NCI-H2196 (cell line): ENCODE data around the gene ART1.
A peak's percentile ranks its signal among the peaks of the same experiment; 100 is the strongest.
"Not testable (repeated sequence)": the region's sequence is repeated elsewhere in the genome, so short reads cannot be mapped to it uniquely, and the experiment has no call there.

Experiments used
- DNase-seq: peaks from one replicate; lab custom pipeline; 2025; ENCODE audit not compliant: unreplicated experiment; lab: John Stamatoyannopoulos, UW

The ART1 gene

GRCh38 chr11:3644817-3645235 lies at the start of gene ART1:
Gene ART1, plus strand, starts transcription at chr11:3645128. Its CDS starts 14,086 bp downstream, at chr11:3659214.
- no peak for DNase-seq

DNA sequence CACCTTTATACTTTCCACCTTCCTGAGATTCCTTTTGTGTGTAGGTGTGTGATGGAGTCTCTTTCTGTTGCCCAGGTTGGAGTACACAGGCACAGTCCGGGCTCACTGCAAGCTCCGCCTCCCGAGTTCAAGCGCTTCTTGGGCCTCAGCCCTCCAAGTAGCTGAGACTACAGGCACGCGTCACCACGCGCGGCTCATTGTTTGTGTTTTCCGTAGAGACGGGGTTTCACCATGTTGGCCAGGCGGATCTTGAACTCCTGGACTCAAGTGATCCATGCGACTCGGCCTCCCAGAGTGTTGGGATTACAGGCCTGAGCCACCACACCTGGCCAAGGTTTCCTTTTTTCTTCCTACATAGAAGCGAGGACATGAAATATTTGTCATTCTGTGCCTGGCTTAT lies 47.2 kb upstream of the ART1 start:
- not testable (repeated sequence) for DNase-seq

DNA sequence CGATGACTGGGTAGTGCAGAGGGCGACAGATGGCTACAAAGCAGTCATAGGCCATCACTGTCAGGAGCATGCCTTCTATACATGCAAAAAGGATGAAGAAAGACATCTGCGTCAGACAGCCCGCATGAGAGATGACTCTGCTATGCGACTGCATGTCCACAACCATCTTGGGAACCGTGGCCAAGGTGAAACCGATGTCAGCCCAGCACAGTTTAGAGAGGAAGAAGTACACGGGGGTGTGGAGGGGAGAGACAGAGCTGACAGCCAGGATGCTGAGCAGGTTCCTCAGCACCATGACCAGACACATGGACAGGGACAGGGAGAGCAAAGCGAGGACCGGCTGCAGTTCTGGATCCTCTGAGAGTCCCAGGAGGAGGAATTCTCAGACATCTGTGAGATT lies 44.7 kb upstream of the ART1 start:
- DNase-seq: not testable (repeated sequence)

- no peak for DNase-seq
Observed at GRCh38 chr11:3604167-3604566, 40.8 kb upstream of the ART1 start.

DNA sequence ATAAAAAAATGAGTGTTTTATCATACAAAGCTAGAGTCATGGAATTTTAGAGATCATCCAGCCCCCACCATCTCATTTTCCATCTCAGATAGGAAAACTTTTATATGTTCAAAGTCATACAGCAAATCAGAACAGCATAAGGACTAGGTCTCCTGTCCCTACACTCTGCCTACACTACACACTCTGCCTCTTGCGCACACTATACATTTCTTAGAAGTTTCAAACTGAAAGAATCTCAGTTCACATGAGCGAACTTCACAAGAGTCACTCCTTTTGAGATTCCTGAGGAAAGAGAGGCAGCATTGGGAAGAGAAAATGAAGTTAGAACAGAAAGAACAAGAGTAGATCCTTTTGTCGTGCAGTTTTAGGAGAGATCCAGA lies 39.7 kb upstream of the ART1 start:
- no peak for DNase-seq

DNA sequence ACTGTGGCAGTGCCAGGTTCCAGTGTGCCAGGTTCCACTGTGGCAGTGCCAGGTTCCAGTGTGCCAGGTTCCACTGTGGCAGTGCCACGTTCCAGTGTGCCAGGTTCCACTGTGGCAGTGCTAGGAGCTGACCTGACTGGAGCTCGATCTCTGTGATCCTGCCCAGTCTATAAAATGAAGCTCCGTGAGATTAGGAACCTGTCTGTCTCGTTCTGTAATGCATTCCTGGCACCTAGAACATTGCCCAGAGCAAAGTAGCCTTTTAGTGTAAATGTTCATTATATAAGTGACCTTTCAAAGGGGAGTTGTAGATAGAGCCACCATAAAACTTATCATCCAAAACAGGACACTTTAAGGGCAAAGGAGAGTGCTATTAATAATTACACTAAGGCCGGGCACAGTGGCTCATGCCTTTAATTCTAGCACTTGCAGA lies 39.1 kb upstream of the ART1 start:
- no peak for DNase-seq

- DNase-seq: peak; percentile 55
Observed at GRCh38 chr11:3609416-3610265, 35.3 kb upstream of the ART1 start.

DNA sequence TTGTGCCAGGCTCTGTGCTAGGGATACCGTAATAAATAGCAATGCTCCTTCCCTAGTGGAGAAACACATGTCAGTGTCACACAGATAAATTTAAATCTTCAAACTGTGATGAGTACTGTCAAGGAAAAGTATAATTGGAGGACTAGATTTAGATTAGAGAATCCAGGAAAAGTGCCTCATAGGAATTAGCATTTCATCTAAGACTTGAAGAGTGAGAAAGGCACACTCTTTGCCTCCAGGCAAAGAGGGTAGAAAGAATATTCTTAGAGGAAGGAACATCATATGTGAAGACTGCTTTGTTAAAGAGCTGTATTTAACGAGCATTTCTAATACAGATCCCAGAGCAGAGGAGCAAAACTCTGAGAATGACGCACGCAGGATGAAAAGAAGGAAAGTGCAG lies 34.1 kb upstream of the ART1 start:
- DNase-seq: no peak

DNA sequence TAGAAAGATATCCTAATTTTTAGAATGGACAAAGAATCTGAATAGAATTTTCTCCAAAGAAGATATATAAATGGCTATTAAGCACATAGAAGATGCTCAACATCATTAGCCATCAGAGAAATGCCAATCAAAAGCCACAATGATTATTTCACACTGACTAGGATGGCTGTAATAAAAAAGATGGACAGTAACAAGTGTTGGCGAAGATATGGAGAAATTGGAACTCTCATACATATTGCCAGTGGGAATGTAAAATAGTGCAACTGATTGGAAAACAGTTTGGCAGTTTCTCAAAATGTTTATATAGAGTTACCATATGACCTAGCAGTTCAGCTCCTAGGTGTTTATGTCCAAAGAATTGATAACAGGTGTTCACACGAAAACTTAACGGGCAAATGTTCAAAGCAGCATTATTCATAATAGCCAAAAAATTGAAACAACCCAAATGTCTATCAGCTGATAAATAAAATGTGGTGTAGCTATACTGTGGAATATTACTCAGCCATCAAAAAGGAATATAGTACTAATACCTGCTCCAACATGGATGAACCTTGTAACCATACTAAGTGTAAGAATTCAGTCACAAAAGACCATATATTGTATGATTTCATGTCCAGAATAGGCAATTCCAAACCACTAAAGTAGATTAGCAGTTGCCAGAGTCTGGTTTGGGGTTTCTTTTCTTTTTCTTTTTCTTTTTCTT lies 32.8 kb upstream of the ART1 start:
- no peak for DNase-seq

GRCh38 chr11:3613998-3614741 lies 30.8 kb upstream of the ART1 start:
- DNase-seq: no peak

- DNase-seq: no peak
Observed at GRCh38 chr11:3614742-3615171, 30.2 kb upstream of the ART1 start.

GRCh38 chr11:3615998-3616397 lies 28.9 kb upstream of the ART1 start:
- DNase-seq: peak; percentile 5

- peak; percentile 70 for DNase-seq
Observed at GRCh38 chr11:3616721-3617460, 28.0 kb upstream of the ART1 start.

GRCh38 chr11:3617990-3618389 lies 26.9 kb upstream of the ART1 start:
- DNase-seq: no peak

DNA sequence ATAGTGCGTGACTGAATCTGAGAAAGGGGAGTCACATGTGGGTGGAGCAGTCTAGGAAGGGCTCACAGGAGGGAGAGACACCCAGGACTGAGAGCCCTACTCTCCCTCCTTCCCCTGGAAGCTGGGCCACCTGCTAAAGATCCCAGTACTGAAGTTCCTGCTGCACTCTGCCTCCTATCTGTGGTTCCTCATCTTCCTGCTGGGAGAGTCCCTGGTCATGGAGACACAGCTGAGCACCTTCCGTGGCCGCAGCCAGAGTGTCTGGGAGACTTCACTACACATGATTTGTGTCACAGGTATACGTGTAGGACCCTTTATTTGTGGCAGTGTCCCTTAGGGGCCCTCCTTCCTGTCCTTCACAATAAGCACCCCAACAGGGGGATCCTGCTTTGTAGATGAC lies 22.4 kb upstream of the ART1 start:
- no peak for DNase-seq

- no peak for DNase-seq
Observed at GRCh38 chr11:3623121-3623520, 21.8 kb upstream of the ART1 start.

DNA sequence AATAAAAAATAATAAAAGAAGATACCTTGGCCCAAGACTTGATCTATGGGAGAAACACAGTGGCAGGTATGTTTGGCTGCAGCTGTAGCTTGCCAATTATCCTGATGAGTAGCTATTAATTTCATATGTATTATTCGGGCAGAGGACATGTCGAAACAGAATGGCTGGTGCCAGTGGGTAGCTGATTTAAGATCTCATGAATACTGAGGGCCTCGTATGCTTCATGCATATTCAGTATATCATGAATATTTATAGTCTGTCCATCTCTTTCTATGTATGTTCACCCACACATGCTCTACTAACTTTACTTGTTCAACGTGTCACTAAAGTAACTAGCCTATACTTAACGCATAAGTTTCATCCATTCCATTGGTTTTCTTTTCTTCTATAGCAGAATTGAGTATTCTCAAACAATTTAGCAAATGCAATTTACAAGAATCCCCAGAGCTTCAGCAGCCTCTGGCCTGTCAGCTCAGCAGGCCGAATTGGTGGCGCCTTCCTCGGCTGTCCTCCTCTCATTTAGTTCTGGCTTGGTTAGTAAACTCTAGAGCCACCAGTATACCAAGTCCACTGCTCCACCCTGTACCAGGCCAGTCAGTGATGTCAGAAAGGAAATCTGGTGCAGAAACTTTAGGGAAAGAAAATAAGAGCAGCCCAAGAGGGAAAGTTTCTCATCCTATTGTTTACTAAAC lies 21.0 kb upstream of the ART1 start:
- no peak for DNase-seq

DNA sequence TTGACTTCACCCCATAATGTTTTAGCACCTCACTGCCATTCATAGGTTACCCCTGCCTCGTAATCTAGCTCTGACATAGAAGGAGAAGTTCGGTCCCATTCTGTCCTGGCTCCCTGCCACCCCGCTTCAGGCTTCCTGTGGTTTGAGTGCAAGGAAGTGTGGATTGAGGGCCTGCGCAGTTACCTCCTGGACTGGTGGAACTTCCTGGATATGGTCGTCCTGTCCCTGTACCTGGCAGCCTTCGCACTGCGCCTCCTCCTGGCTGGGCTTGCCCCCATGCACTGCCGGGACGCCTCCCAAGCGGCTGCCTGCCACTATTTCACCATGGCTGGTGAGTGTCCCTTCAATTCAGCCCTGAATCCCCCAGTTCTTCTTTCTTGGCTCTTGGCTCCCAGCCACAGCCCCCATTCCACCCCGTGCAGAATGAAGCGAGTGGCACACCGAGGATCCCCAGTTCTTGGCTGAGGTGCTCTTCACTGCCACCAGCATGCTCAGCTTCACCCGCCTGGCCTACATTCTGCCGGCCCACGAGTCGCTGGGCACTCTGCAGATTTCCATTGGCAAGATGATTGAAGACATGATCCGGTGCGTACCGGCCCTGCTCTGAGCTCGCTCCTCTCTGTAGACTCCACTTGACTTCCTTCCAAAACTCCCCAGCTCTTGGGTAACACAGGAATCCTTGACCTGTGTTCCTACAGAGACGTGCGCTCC lies 18.5 kb upstream of the ART1 start:
- no peak for DNase-seq

DNA sequence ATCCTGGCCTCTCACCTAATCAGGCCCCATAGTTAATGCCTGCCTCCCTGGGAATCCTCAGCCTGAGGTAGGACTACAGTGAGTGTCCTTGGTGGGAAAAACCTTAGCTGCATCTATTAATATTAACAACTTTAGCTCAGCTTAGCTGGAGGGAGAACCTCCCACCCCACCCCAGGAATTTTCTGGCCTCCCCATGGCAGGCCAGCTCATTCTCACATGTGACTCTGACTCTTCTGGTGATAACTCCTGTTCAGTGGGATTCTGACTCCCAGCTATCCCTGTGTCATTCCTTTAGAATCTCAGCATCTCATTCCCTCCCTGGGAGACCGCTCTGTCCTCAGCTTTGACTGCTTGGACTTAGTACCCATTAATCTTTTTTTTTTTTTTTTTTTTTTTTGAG lies 17.6 kb upstream of the ART1 start:
- no peak for DNase-seq

DNA sequence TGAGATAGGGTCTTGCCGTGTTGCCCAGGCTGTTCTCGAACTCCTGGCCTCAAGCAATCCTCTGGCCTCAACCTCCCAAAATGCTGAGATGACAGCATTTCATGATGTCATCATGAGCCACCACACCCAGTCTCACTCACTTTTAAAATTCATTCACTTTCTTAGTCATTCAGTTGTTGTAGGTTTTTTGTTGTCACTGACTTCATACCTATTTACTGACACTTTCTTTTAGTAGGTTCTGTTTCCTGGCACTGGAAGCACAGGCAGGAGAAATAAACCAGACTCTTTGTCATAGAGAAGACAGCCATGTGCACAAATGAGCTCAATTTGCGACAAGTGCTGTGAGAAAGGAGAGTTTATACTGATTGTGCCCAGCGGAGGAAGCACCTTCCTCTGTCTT lies 13.6 kb upstream of the ART1 start:
- no peak for DNase-seq
